Glomerular endothelial cell (primary cell): ENCODE measurements around the gene PSMC3IP. TPM values are rescaled to one million over a fixed set of nuclear protein-coding genes. Genes with fewer than 3 reads are reported as not detected.
"Not testable (repeated sequence)": the region's sequence is repeated elsewhere in the genome, so short reads cannot be mapped to it uniquely, and the experiment has no call there.

ENCODE experiments used
- DNase-seq: peaks from one replicate; pipeline ENCODE4 v3.0.0-alpha.2; 2011; ENCODE audit warnings: low read depth, low spot score; ENCODE audit errors: extremely low read depth
- total RNA-seq: library from RNA; depleted of rRNA; stranded (reverse); fragments of >200 nt; gene quantifications from 2 replicates; pipeline ENCODE4 v1.2.3, GENCODE V29; 2015

PSMC3IP gene
- total RNA-seq, result 2.7 and 5.2 TPM in 2 replicates

- DNase-seq, result peak; percentile 68
Measured at GRCh38 chr17:42577532-42578281, at the start of gene PSMC3IP. PSMC3IP (minus strand) TSS chr17:42577729; CDS start chr17:42577686, 43 bp downstream.

GRCh38 chr17:42623732-42624596 is 46.4 kb upstream of the PSMC3IP start:
- no peak for DNase-seq

GRCh38 chr17:42623271-42623670 is 45.7 kb upstream of the PSMC3IP start:
- no peak for DNase-seq

- DNase-seq, result not testable (repeated sequence)
Measured at GRCh38 chr17:42621987-42622386, 44.5 kb upstream of the PSMC3IP start.

- no peak for DNase-seq
Measured at GRCh38 chr17:42618442-42619150, 41.1 kb upstream of the PSMC3IP start.

- DNase-seq, result no peak
Measured at GRCh38 chr17:42617956-42618431, 40.5 kb upstream of the PSMC3IP start.

GRCh38 chr17:42613699-42614295 is 36.3 kb upstream of the PSMC3IP start:
- no peak for DNase-seq

- no peak for DNase-seq
Measured at GRCh38 chr17:42612013-42612412, 34.5 kb upstream of the PSMC3IP start.

- DNase-seq, result not testable (repeated sequence)
Measured at GRCh38 chr17:42609814-42610801, 32.6 kb upstream of the PSMC3IP start.

- DNase-seq, result peak; percentile 89
Measured at GRCh38 chr17:42609182-42609813, 31.8 kb upstream of the PSMC3IP start, which contains the start of the genes RETREG3 and TUBG1. RETREG3 (minus strand) TSS chr17:42609374; CDS start chr17:42609324, 50 bp downstream. TUBG1 (plus strand) TSS chr17:42609683; CDS start chr17:42609738, 55 bp downstream.

- no peak for DNase-seq
Measured at GRCh38 chr17:42608305-42609181, 31.0 kb upstream of the PSMC3IP start.

- no peak for DNase-seq
Measured at GRCh38 chr17:42607769-42608168, 30.2 kb upstream of the PSMC3IP start.

- DNase-seq, result no peak
Measured at GRCh38 chr17:42603318-42603717, 25.8 kb upstream of the PSMC3IP start.

GRCh38 chr17:42598905-42599304 is 21.4 kb upstream of the PSMC3IP start:
- DNase-seq, result no peak

GRCh38 chr17:42596386-42596785 is 18.9 kb upstream of the PSMC3IP start:
- DNase-seq, result no peak

GRCh38 chr17:42591411-42591810 is 13.9 kb upstream of the PSMC3IP start:
- no peak for DNase-seq

- no peak for DNase-seq
Measured at GRCh38 chr17:42590886-42591285, 13.4 kb upstream of the PSMC3IP start.
